ENCODE data around the gene FOXK1.

FOXK1 gene

GRCh38 chr7:4722960-4723630 lies 41.0 kb downstream of the FOXK1 start:
- no peak overlapping the region for H3K4me3 ChIP-seq (ENCODE audit: low read depth, low read length)
- no peak for DNase-seq (ENCODE audit: low read depth)
- TF ChIP-seq POLR2A (IDR thresholded peaks at IDR 0.05; ENCODE audit: extremely low read depth, insufficient read length) (no peak), MAX (IDR thresholded peaks at IDR 0.05; ENCODE audit: low read depth, low read length) (no peak), MYC (IDR thresholded peaks at IDR 0.05; ENCODE audit: low read depth, low read length) (no peak), CTCF (IDR thresholded peaks at IDR 0.05; ENCODE audit: low read depth, low read length) (no peak)

GRCh38 chr7:4724648-4725013 lies 42.5 kb downstream of the FOXK1 start:
- peak; percentile 82 for DNase-seq (ENCODE audit: low read depth)
- peak overlapping the region; percentile 56 for H3K4me3 ChIP-seq (ENCODE audit: low read depth, low read length)
- TF ChIP-seq CTCF (IDR thresholded peaks at IDR 0.05; ENCODE audit: low read depth, low read length) (no peak), MAX (IDR thresholded peaks at IDR 0.05; ENCODE audit: low read depth, low read length) (no peak), MYC (IDR thresholded peaks at IDR 0.05; ENCODE audit: low read depth, low read length) (no peak), POLR2A (IDR thresholded peaks at IDR 0.05; ENCODE audit: extremely low read depth, insufficient read length) (no peak)

- peak overlapping the region; percentile 56 for H3K4me3 ChIP-seq (ENCODE audit: low read depth, low read length)
- TF ChIP-seq MYC (IDR thresholded peaks at IDR 0.05; ENCODE audit: low read depth, low read length) (0 out of 2 replicates have a peak, but pooled peaks have one; percentile 19), CTCF (IDR thresholded peaks at IDR 0.05; ENCODE audit: low read depth, low read length) (peak; percentile 1), MAX (IDR thresholded peaks at IDR 0.05; ENCODE audit: low read depth, low read length) (no peak; the same call in 1 of the 2 replicates)
- DNase-seq (ENCODE audit: low read depth) = peak; percentile 82
Observed at GRCh38 chr7:4725014-4725849, 43.1 kb downstream of the FOXK1 start.

GRCh38 chr7:4725850-4726450 lies 43.9 kb downstream of the FOXK1 start:
- H3K4me3 ChIP-seq (ENCODE audit: low read depth, low read length) = peak overlapping the region; percentile 56
- TF ChIP-seq MYC (IDR thresholded peaks at IDR 0.05; ENCODE audit: low read depth, low read length) = no peak
- TF ChIP-seq POLR2A (IDR thresholded peaks at IDR 0.05; ENCODE audit: extremely low read depth, insufficient read length) = no peak
- TF ChIP-seq CTCF (IDR thresholded peaks at IDR 0.05; ENCODE audit: low read depth, low read length) = no peak
- TF ChIP-seq MAX (IDR thresholded peaks at IDR 0.05; ENCODE audit: low read depth, low read length) = no peak
- no peak for DNase-seq (ENCODE audit: low read depth)

GRCh38 chr7:4726566-4726965 lies 44.5 kb downstream of the FOXK1 start:
- no peak for TF ChIP-seq POLR2A (IDR thresholded peaks at IDR 0.05; ENCODE audit: extremely low read depth, insufficient read length)
- no peak for TF ChIP-seq MYC (IDR thresholded peaks at IDR 0.05; ENCODE audit: low read depth, low read length)
- TF ChIP-seq CTCF (IDR thresholded peaks at IDR 0.05; ENCODE audit: low read depth, low read length) = no peak
- no peak for TF ChIP-seq MAX (IDR thresholded peaks at IDR 0.05; ENCODE audit: low read depth, low read length)
- DNase-seq (ENCODE audit: low read depth) = no peak
- H3K4me3 ChIP-seq (ENCODE audit: low read depth, low read length) = no peak overlapping the region
